K562 (cell line): ENCODE data around the gene EVI5. TPM values are rescaled to one million over a fixed set of nuclear protein-coding genes. Genes with fewer than 3 reads are reported as not detected.
A peak's percentile ranks its signal among the peaks of the same experiment; 100 is the strongest.

Experiments
- ELF1 ChIP-seq: fragments of 200-800 bp; sonication (Bioruptor generic); IDR thresholded peaks from 2 replicates; pipeline ENCODE4 v1.6.1; 2016; ENCODE audit warnings: missing genetic modification characterization, missing compliant biosample characterization
- FOSL1 ChIP-seq: fragments of 200-800 bp; sonication (Bioruptor generic); conservative IDR thresholded peaks from 2 replicates; pipeline ENCODE4 v1.6.1; 2016; ENCODE audit warnings: missing genetic modification characterization, missing compliant biosample characterization
- FOXM1 ChIP-seq, 2 experiments: fragments of 450-650 bp in 1 of 2; sonication (generic) in 1 of 2; formaldehyde crosslinking in 1 of 2; IDR thresholded peaks; 2 replicates each; pipeline versions ENCODE4 v1.6.1 to v1.9.0; 2017 to 2022; ENCODE audit warnings: low read depth in 2 of 2, mild to moderate bottlenecking in 2 of 2, missing genetic modification reagents in 1 of 2, moderate library complexity in 1 of 2
- PYGO2 ChIP-seq: fragments of 450-650 bp; IDR thresholded peaks from 2 replicates; pipeline ENCODE4 v1.6.1; 2016; ENCODE audit warnings: mild to moderate bottlenecking, missing genetic modification characterization, moderate library complexity, missing compliant biosample characterization
- RBM17 ChIP-seq: fragments of 200-400 bp; formaldehyde crosslinking; IDR thresholded peaks from 2 replicates; pipeline ENCODE4 v1.6.1; 2017; ENCODE audit warnings: low read depth, mild to moderate bottlenecking, low read length, borderline replicate concordance
- SIX5 ChIP-seq, 2 experiments: IDR thresholded peaks; 2 replicates each; pipeline ENCODE4 v1.6.1; 2011; ENCODE audit warnings: low read length in 2 of 2, borderline replicate concordance in 1 of 2, low read depth in 1 of 2, mild to moderate bottlenecking in 1 of 2, moderate library complexity in 1 of 2; ENCODE audit not compliant: insufficient read depth in 1 of 2
- TBP ChIP-seq: optimal IDR thresholded peaks from 2 replicates; pipeline ENCODE3; 2011; ENCODE audit warnings: low read depth, low read length, improper control_type of control experiment
- XRCC3 ChIP-seq: fragments of 450-650 bp; IDR thresholded peaks from 2 replicates; pipeline ENCODE4 v1.6.1; 2017; ENCODE audit warnings: mild to moderate bottlenecking, moderate library complexity
- ZFP30 ChIP-seq: fragments of 250-450 bp; sonication (Bioruptor Pico); IDR thresholded peaks from 2 replicates; pipeline ENCODE4 v1.8.0; 2022; ENCODE audit warnings: moderate library complexity, mild to moderate bottlenecking, inconsistent platforms, borderline replicate concordance
- ZKSCAN3 ChIP-seq: fragments of 250-450 bp; sonication (Bioruptor Pico); IDR thresholded peaks from 2 replicates; pipeline ENCODE4 v1.4.0; 2020
- ZNF212 ChIP-seq: fragments of 450-650 bp; formaldehyde crosslinking; IDR thresholded peaks from 2 replicates; pipeline ENCODE4 v1.4.0; 2020; ENCODE audit warnings: mild to moderate bottlenecking
- ZNF445 ChIP-seq: fragments of 250-450 bp; sonication (Bioruptor Pico); IDR thresholded peaks from 2 replicates; pipeline ENCODE4 v1.4.0; 2020; ENCODE audit warnings: low read depth, mild to moderate bottlenecking, moderate library complexity
- ZNF780A ChIP-seq: fragments of 250-450 bp; sonication (Bioruptor Pico); IDR thresholded peaks from 2 replicates; pipeline ENCODE4 v1.5.0; 2021; ENCODE audit warnings: mild to moderate bottlenecking
- ZSCAN32 ChIP-seq: fragments of 450-650 bp; formaldehyde crosslinking; IDR thresholded peaks from 2 replicates; pipeline ENCODE4 v1.4.0; 2020; ENCODE audit warnings: mild to moderate bottlenecking, moderate library complexity
- polyA plus RNA-seq, 8 experiments: library from polyadenylated mRNA; depleted of rRNA in 4 of 8; stranded (reverse) in 5 of 8; unstranded in 3 of 8; fragments of >200 nt; fragmentation: Nextera tagmentation in 2 of 8; fragmentation: Illumina TruSeq in 1 of 8; extraction: Ambion mirVana in 2 of 8; extraction: Trizol in 1 of 8; gene quantifications; 2 replicates each; pipeline versions ENCODE4 v1.2.1 to v1.2.3, GENCODE V29; 2011 to 2014; ENCODE audit warnings: inconsistent platforms in 1 of 8, missing spikeins in 1 of 8
- total RNA-seq, 7 experiments: library from RNA; depleted of rRNA in 6 of 7; stranded (reverse); fragments of >200 nt in 6 of 7; fragmentation: Illumina TruSeq in 2 of 7; extraction: Trizol in 2 of 7; gene quantifications; 2 replicates each; pipeline versions ENCODE4 v1.2.1 to v1.2.3, GENCODE V29; 2011 to 2021; ENCODE audit warnings: low replicate concordance in 1 of 7
- TF ChIP-seq, protein P1 (sequence below): sonication (generic); formaldehyde crosslinking; IDR thresholded peaks from 2 replicates; pipeline ENCODE4 v1.8.0; 2023; ENCODE audit warnings: missing genetic modification reagents, mild to moderate bottlenecking, borderline replicate concordance
- TF ChIP-seq, protein P2 (sequence below): sonication (generic); IDR thresholded peaks from 2 replicates; pipeline ENCODE4 v1.6.1; 2016
- TF ChIP-seq, protein P3 (sequence below), 2 experiments: fragments of 450-650 bp; conservative IDR thresholded peaks; 2 replicates each; pipeline ENCODE4 v1.6.1; 2017; ENCODE audit warnings: mild to moderate bottlenecking in 2 of 2, moderate library complexity in 2 of 2
- TF ChIP-seq, protein P4 (sequence below): fragments of 450-650 bp; IDR thresholded peaks from 2 replicates; pipeline ENCODE4 v1.6.1; 2016; ENCODE audit warnings: mild to moderate bottlenecking

Gene EVI5
- total and polyA plus RNA-seq, 9 of the 15 experiments (the other 6 are each of a cell fraction or from before 2014, with no cell fraction given) = 1.7 to 50.1 (median 13.7) TPM

DNA sequence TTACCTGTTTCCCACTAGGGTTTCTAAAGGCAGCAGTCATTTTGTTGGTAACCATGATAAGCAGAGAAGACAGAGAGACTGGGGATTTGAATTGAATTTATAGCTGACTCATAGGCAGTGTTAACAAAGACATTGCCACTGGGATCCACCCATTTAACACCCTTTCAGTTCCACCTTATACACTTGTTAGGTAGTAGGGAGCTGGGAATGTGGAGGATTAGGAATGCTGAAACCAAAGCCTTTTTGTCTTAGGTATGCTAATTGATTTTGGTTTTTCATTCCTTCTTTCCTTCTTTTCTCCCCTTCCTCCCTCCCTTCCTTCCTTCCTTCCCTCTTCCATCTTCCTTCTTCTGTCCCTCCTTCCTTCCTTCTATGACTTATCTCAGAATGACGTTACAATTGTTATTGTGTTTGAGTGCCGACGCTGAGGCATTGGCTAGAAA, 7.5 kb upstream of the EVI5 start (continued):
- TF ChIP-seq ZNF780A (CRISPR knock-in tag) = no peak
- no peak for TF ChIP-seq ZKSCAN3 (CRISPR knock-in tag)
- TF ChIP-seq XRCC3 = no peak
- TF ChIP-seq SIX5 (IDR thresholded peaks at IDR 0.05; ENCODE audit: borderline replicate concordance in 1 of 2, insufficient read depth in 1 of 2, low read depth in 1 of 2, low read length in 2 of 2) = no peak
- no peak for TF ChIP-seq ZNF212 (CRISPR knock-in tag)
- TF ChIP-seq, protein P1, sequence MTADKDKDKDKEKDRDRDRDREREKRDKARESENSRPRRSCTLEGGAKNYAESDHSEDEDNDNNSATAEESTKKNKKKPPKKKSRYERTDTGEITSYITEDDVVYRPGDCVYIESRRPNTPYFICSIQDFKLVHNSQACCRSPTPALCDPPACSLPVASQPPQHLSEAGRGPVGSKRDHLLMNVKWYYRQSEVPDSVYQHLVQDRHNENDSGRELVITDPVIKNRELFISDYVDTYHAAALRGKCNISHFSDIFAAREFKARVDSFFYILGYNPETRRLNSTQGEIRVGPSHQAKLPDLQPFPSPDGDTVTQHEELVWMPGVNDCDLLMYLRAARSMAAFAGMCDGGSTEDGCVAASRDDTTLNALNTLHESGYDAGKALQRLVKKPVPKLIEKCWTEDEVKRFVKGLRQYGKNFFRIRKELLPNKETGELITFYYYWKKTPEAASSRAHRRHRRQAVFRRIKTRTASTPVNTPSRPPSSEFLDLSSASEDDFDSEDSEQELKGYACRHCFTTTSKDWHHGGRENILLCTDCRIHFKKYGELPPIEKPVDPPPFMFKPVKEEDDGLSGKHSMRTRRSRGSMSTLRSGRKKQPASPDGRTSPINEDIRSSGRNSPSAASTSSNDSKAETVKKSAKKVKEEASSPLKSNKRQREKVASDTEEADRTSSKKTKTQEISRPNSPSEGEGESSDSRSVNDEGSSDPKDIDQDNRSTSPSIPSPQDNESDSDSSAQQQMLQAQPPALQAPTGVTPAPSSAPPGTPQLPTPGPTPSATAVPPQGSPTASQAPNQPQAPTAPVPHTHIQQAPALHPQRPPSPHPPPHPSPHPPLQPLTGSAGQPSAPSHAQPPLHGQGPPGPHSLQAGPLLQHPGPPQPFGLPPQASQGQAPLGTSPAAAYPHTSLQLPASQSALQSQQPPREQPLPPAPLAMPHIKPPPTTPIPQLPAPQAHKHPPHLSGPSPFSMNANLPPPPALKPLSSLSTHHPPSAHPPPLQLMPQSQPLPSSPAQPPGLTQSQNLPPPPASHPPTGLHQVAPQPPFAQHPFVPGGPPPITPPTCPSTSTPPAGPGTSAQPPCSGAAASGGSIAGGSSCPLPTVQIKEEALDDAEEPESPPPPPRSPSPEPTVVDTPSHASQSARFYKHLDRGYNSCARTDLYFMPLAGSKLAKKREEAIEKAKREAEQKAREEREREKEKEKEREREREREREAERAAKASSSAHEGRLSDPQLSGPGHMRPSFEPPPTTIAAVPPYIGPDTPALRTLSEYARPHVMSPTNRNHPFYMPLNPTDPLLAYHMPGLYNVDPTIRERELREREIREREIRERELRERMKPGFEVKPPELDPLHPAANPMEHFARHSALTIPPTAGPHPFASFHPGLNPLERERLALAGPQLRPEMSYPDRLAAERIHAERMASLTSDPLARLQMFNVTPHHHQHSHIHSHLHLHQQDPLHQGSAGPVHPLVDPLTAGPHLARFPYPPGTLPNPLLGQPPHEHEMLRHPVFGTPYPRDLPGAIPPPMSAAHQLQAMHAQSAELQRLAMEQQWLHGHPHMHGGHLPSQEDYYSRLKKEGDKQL (CRISPR knock-in tag) = no peak
- TF ChIP-seq, protein P2, sequence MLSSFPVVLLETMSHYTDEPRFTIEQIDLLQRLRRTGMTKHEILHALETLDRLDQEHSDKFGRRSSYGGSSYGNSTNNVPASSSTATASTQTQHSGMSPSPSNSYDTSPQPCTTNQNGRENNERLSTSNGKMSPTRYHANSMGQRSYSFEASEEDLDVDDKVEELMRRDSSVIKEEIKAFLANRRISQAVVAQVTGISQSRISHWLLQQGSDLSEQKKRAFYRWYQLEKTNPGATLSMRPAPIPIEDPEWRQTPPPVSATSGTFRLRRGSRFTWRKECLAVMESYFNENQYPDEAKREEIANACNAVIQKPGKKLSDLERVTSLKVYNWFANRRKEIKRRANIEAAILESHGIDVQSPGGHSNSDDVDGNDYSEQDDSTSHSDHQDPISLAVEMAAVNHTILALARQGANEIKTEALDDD = peak; percentile 58; the same call in 1 of the 2 replicates
- TF ChIP-seq, protein P3, sequence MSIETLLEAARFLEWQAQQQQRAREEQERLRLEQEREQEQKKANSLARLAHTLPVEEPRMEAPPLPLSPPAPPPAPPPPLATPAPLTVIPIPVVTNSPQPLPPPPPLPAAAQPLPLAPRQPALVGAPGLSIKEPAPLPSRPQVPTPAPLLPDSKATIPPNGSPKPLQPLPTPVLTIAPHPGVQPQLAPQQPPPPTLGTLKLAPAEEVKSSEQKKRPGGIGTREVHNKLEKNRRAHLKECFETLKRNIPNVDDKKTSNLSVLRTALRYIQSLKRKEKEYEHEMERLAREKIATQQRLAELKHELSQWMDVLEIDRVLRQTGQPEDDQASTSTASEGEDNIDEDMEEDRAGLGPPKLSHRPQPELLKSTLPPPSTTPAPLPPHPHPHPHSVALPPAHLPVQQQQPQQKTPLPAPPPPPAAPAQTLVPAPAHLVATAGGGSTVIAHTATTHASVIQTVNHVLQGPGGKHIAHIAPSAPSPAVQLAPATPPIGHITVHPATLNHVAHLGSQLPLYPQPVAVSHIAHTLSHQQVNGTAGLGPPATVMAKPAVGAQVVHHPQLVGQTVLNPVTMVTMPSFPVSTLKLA (conservative IDR thresholded peaks at IDR 0.05) = 0 out of 4 replicates have a peak, but pooled peaks of 1 of the 2 experiments have one; percentile 32
- no peak for TF ChIP-seq ZSCAN32 (CRISPR knock-in tag)
- TF ChIP-seq TBP = peak; percentile 30
- TF ChIP-seq ELF1 (tag) = peak; percentile 44; the same call in 1 of the 2 replicates
- TF ChIP-seq, protein P4, sequence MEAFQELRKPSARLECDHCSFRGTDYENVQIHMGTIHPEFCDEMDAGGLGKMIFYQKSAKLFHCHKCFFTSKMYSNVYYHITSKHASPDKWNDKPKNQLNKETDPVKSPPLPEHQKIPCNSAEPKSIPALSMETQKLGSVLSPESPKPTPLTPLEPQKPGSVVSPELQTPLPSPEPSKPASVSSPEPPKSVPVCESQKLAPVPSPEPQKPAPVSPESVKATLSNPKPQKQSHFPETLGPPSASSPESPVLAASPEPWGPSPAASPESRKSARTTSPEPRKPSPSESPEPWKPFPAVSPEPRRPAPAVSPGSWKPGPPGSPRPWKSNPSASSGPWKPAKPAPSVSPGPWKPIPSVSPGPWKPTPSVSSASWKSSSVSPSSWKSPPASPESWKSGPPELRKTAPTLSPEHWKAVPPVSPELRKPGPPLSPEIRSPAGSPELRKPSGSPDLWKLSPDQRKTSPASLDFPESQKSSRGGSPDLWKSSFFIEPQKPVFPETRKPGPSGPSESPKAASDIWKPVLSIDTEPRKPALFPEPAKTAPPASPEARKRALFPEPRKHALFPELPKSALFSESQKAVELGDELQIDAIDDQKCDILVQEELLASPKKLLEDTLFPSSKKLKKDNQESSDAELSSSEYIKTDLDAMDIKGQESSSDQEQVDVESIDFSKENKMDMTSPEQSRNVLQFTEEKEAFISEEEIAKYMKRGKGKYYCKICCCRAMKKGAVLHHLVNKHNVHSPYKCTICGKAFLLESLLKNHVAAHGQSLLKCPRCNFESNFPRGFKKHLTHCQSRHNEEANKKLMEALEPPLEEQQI = peak; percentile 52; the same call in 1 of the 2 replicates
- TF ChIP-seq FOXM1 (IDR thresholded peaks at IDR 0.05; ENCODE audit: low read depth) = peak; percentile 67
- no peak for TF ChIP-seq FOXM1 (CRISPR knock-in tag; IDR thresholded peaks at IDR 0.05; ENCODE audit: low read depth)
- no peak for TF ChIP-seq ZFP30 (CRISPR knock-in tag)
- TF ChIP-seq PYGO2 = no peak
- no peak for TF ChIP-seq RBM17
- peak; percentile 80 for TF ChIP-seq FOSL1 (tag)
- no peak for TF ChIP-seq ZNF445
